Adrenal gland (tissue), 5 donors: ENCODE measurements around the gene NCKAP5.

Experiments
- CTCF ChIP-seq, 6 experiments: fragments of 450-650 bp in 4 of 6; fragments of 200-600 bp in 2 of 6; sonication (generic) in 1 of 6; IDR thresholded peaks; 1 replicate in 5 of 6; 2 replicates in 1 of 6; pipeline versions ENCODE4 v1.5.1 to v1.8.0; 2016 to 2021; ENCODE audit warnings: antibody characterized with exemption in 6 of 6, mild to moderate bottlenecking in 2 of 6, moderate library complexity in 1 of 6
- POLR2A ChIP-seq, 2 donors: fragments of 450-650 bp; IDR thresholded peaks; one replicate each; pipeline ENCODE4 v1.6.1; 2017; ENCODE audit warnings: antibody characterized with exemption in 2 of 2, mild to moderate bottlenecking in 2 of 2, moderate library complexity in 1 of 2
- donor health status: DM: no; HTN: no; CAD: no.

- no peak for TF ChIP-seq CTCF (IDR thresholded peaks at IDR 0.05)
- TF ChIP-seq POLR2A (IDR thresholded peaks at IDR 0.05), result no peak
These were observed 411.1 kb downstream of the NCKAP5 start for GRCh38 chr2:133157141-133157540.
